Subcutaneous abdominal adipose tissue (tissue), 5 donors: ENCODE data around the gene TRMO.
"Not testable (repeated sequence)": the region's sequence is repeated elsewhere in the genome, so short reads cannot be mapped to it uniquely, and the experiment has no call there.

Experiments used
- H3K27ac ChIP-seq: one replicate; pipeline ENCODE4 v1.7.0; 2013; ENCODE audit warnings: low read depth, mild to moderate bottlenecking, inconsistent platforms, low read length, moderate library complexity
- H3K27me3 ChIP-seq, 5 donors: one replicate each; pipeline ENCODE4 v1.7.0; 2013; ENCODE audit warnings: low read length in 5 of 5, inconsistent platforms in 1 of 5; ENCODE audit not compliant: control insufficient read depth in 5 of 5, insufficient read depth in 4 of 5
- H3K36me3 ChIP-seq, 5 donors: one replicate each; pipeline ENCODE4 v1.7.0; 2013; ENCODE audit warnings: low read length in 5 of 5; ENCODE audit not compliant: control insufficient read depth in 5 of 5, insufficient read depth in 5 of 5
- H3K4me1 ChIP-seq, 5 donors: one replicate each; pipeline ENCODE4 v1.7.0; 2013; ENCODE audit warnings: low read length in 5 of 5, mild to moderate bottlenecking in 3 of 5, moderate library complexity in 1 of 5; ENCODE audit not compliant: control insufficient read depth in 5 of 5, insufficient read depth in 5 of 5
- H3K4me3 ChIP-seq, 5 donors: one replicate each; pipeline ENCODE4 v1.7.0; 2013; ENCODE audit warnings: low read length in 5 of 5, low read depth in 1 of 5
- H3K9ac ChIP-seq, 5 donors: one replicate each; pipeline ENCODE4 v1.7.0; 2013; ENCODE audit warnings: low read length in 5 of 5, mild to moderate bottlenecking in 4 of 5, moderate library complexity in 3 of 5
- H3K9me3 ChIP-seq, 5 donors: one replicate each; pipeline ENCODE4 v1.7.0; 2013; ENCODE audit warnings: low read length in 5 of 5; ENCODE audit not compliant: control insufficient read depth in 5 of 5
- donor health status: healthy.
- donor health status: healthy.
- donor health status: healthy.
- donor health status: healthy.
- donor health status: healthy.

The TRMO gene, protein sequence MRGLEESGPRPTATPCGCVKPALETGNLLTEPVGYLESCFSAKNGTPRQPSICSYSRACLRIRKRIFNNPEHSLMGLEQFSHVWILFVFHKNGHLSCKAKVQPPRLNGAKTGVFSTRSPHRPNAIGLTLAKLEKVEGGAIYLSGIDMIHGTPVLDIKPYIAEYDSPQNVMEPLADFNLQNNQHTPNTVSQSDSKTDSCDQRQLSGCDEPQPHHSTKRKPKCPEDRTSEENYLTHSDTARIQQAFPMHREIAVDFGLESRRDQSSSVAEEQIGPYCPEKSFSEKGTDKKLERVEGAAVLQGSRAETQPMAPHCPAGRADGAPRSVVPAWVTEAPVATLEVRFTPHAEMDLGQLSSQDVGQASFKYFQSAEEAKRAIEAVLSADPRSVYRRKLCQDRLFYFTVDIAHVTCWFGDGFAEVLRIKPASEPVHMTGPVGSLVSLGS

GRCh38 chr9:97921959-97922724, at the start of gene TRMO:
Gene TRMO (minus strand): TSS chr9:97922500. CDS start chr9:97922493, 7 bp downstream.
- H3K9ac ChIP-seq: peak within 1 kb of the TSS; percentile 82 to 98 (median 95)
- peaks cover 0 to 3% (median 0%) of the 10 kb centered on the region in 5 donors for H3K27me3 ChIP-seq
- peak within 1 kb of the TSS; percentile 98 for H3K27ac ChIP-seq
- peak within 1 kb of the TSS; percentile 81 to 92 (median 92) for H3K4me3 ChIP-seq
- H3K36me3 ChIP-seq: no peaks in the 10 kb centered on the region
- H3K9me3 ChIP-seq: no peaks in the 10 kb centered on the region
- peaks cover 2 to 36% (median 27%) of the 10 kb centered on the region in 5 donors for H3K4me1 ChIP-seq

GRCh38 chr9:97970165-97970564, 47.9 kb upstream of the TRMO start:
- Histone ChIP-seq H3K4me3 (no peak overlapping the region), H3K9ac (no peak overlapping the region), H3K4me1 (no peaks in the 10 kb centered on the region), H3K27ac (no peak overlapping the region), H3K27me3 (no peaks in the 10 kb centered on the region), H3K9me3 (no peaks in the 10 kb centered on the region), H3K36me3 (no peaks in the 10 kb centered on the region)

DNA sequence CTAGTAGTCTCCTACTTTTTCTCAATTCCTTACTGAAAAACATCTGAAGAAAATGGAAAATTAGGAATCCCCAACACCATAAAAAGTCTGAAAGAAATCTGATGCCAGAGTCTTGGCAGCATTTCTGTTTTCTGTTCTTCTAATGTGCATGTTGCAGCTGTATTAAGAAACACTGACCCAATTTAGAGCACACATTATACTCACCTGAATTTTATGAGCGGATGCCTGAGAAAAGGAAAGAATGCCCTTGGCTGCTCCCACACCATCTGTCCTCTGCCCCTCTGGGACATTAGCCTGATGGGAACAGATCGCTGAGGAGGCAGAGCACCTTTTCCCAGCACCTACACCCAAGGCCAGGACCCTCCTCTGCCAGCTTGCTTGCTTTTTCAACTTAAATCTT, 46.7 kb upstream of the TRMO start:
- no peaks in the 10 kb centered on the region for H3K27me3 ChIP-seq
- H3K4me3 ChIP-seq: no peak overlapping the region
- no peaks in the 10 kb centered on the region for H3K4me1 ChIP-seq
- no peaks in the 10 kb centered on the region for H3K9me3 ChIP-seq
- H3K27ac ChIP-seq: no peak overlapping the region
- H3K36me3 ChIP-seq: no peaks in the 10 kb centered on the region
- H3K9ac ChIP-seq: no peak overlapping the region

GRCh38 chr9:97966493-97966892, 44.2 kb upstream of the TRMO start:
- Histone ChIP-seq H3K9me3 (no peaks in the 10 kb centered on the region), H3K9ac (no peak overlapping the region), H3K27ac (no peak overlapping the region), H3K4me3 (no peak overlapping the region), H3K4me1 (no peaks in the 10 kb centered on the region), H3K27me3 (no peaks in the 10 kb centered on the region), H3K36me3 (no peaks in the 10 kb centered on the region)

- Histone ChIP-seq H3K4me1 (no peaks in the 10 kb centered on the region), H3K36me3 (no peaks in the 10 kb centered on the region), H3K4me3 (no peak overlapping the region), H3K9ac (no peak overlapping the region), H3K27ac (no peak overlapping the region), H3K9me3 (no peaks in the 10 kb centered on the region), H3K27me3 (no peaks in the 10 kb centered on the region)
These were observed 42.6 kb upstream of the TRMO start for GRCh38 chr9:97964901-97965300.

DNA sequence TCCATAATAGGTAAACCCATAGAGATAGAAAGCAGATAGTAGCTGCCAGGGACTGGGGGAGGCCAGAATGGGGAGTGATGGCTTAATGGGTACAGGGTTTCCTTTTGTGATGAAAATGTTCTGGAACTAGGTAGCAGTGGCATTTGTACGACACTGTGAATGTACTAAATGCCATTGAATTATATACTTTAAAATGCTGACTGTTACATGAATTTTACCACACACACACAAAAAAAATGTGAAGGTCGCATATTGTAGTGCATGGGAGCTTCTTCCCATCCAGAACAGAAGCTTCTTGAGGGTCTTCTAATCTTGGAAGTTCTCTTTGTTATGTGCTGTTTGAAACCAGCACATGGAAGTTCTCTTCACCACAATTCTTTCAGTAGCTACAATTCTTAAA, 40.9 kb upstream of the TRMO start:
- Histone ChIP-seq H3K4me1 (no peaks in the 10 kb centered on the region), H3K9ac (no peak overlapping the region), H3K9me3 (no peaks in the 10 kb centered on the region), H3K36me3 (no peaks in the 10 kb centered on the region), H3K27ac (no peak overlapping the region), H3K27me3 (no peaks in the 10 kb centered on the region), H3K4me3 (no peak overlapping the region)

DNA sequence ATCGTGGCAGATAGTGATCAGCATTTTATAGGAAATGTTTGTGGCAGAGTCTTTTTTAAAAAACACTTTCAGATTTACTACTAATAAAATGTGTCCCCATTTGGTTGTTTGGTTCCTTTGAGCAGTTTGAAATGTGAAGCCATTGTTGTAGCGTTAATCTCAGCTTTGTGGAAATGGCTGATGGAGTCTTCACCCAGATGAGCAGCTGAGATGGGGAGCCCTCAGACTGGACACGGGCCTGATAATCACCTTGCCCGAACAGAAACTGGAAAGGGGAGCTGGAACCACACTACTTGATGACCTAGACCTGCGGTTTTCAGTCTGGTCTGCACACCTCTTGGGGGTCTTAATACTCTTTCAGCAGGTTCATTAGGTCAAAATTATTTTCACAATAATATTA, 40.3 kb upstream of the TRMO start:
- H3K36me3 ChIP-seq: no peaks in the 10 kb centered on the region
- no peak overlapping the region for H3K4me3 ChIP-seq
- H3K9me3 ChIP-seq: no peaks in the 10 kb centered on the region
- H3K27ac ChIP-seq: no peak overlapping the region
- no peaks in the 10 kb centered on the region for H3K4me1 ChIP-seq
- H3K27me3 ChIP-seq: no peaks in the 10 kb centered on the region
- H3K9ac ChIP-seq: no peak overlapping the region

- no peaks in the 10 kb centered on the region for H3K9me3 ChIP-seq
- no peaks in the 10 kb centered on the region for H3K27me3 ChIP-seq
- H3K9ac ChIP-seq: no peak overlapping the region
- no peaks in the 10 kb centered on the region for H3K36me3 ChIP-seq
- H3K4me1 ChIP-seq: no peaks in the 10 kb centered on the region
- no peak overlapping the region for H3K4me3 ChIP-seq
- H3K27ac ChIP-seq: no peak overlapping the region
These were observed 39.8 kb upstream of the TRMO start for GRCh38 chr9:97962136-97962535.

DNA sequence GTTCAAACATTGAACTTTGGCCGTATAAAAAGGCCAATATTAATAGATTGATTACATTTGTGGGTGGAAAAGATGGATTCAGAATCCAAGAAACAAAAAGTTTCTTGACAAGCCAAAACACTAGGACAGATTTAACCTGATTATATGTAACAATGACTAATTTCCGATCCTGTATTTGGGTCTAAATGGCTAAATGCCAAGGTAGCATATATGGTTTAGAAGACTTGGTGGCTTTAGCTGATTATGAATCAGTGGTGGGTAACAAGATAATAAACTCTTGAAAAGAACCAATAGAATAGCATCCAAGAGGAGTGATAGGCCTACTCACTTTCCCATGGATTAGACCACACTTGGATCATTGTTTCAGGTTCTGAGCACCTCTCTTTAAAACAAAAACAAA, 39.1 kb upstream of the TRMO start:
- Histone ChIP-seq H3K4me1 (no peaks in the 10 kb centered on the region), H3K9ac (no peak overlapping the region), H3K27me3 (no peaks in the 10 kb centered on the region), H3K4me3 (no peak overlapping the region), H3K36me3 (no peaks in the 10 kb centered on the region), H3K9me3 (no peaks in the 10 kb centered on the region), H3K27ac (no peak overlapping the region)

DNA sequence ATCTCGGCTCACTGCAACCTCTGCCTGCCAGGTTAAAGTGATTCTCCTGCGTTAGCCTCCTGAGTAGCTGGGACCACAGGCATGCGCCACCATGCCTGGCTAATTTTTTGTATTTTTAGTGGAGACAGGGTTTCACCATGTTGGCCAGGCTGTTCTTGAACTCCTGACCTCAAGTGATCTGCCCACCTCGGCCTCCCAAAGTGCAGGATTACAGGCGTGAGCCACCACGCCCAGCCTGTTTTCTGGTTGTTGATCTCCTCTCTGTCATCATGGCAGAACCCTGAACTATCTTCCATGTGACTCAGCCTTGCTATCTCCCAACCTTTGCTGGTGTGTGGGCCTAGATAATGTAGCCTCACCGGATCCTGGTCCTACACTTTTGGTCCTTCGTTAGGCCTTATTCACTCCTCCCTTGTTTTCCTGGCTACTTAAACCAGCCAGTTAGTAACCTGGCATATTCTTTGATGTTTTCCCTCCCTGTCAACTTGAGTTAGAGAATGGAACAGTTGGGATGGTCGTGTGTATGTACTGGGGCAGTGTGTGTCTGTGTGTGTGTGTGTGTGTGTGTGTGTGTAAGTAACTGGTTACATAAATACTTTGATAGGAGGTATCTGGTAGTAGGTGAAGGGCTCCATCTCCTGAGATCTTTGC, 38.5 kb upstream of the TRMO start:
- not testable (repeated sequence) for H3K36me3 ChIP-seq, H3K9me3 ChIP-seq, H3K4me3 ChIP-seq, H3K9ac ChIP-seq, H3K27ac ChIP-seq, H3K27me3 ChIP-seq, H3K4me1 ChIP-seq
